ENCODE measurements around the gene RNF5. TPM values are rescaled to one million over a fixed set of nuclear protein-coding genes. Genes with fewer than 3 reads are reported as not detected.

Gene RNF5
- total RNA-seq, 4 donors from 2014 or later = 20.8 to 59.0 (median 40.8) TPM

DNA sequence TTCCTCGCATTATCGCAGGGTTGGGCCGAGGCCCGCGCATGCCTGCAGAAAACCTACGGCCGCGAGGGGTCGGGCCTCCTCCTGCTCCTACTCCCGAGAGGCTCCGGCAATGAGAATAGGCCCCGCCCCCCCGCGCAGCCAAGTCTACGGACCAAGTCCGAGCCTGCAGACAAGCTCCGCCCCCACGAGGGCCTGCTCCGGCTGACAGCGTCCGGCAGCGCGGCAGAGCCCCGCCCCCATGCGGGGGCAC, 17.4 kb downstream of the RNF5 start:
- Histone ChIP-seq H3K27me3 (no peaks in the 10 kb centered on the region), H3K27ac (peak overlapping the region; percentile 98 to 100 (median 99)), H3K9me3 (no peaks in the 10 kb centered on the region), H3K4me3 (peak overlapping the region; percentile 81 to 96 (median 82)), H3K36me3 (no peaks in the 10 kb centered on the region), H3K4me1 (peaks cover 5 to 65% (median 31%) of the 10 kb centered on the region in 3 donors)
- 0% methylated on average over 4 to 7 of the region's 25 CpGs for WGBS, 2 donors
- intact Hi-C loops (cut with DNase I) = no loop called here
- no peak for TF ChIP-seq POLR2A (IDR thresholded peaks at IDR 0.05)
- TF ChIP-seq CTCF (IDR thresholded peaks at IDR 0.05) = peak; percentile 40 to 84 (median 73)
- DNase-seq = peak; percentile 100

- peak; percentile 45 for DNase-seq
Observed at GRCh38 chr6:32195902-32196681, 17.9 kb downstream of the RNF5 start.

GRCh38 chr6:32196682-32197616, 18.7 kb downstream of the RNF5 start:
- peaks cover 0 to under 1% (median 0%) of the 10 kb centered on the region in 4 donors for H3K27me3 ChIP-seq
- H3K36me3 ChIP-seq = no peaks in the 10 kb centered on the region
- DNase-seq = no peak
- peak overlapping the region; percentile 98 to 100 (median 99) for H3K27ac ChIP-seq
- intact Hi-C loops (cut with DNase I) = no loop called here
- H3K9me3 ChIP-seq = no peaks in the 10 kb centered on the region
- TF ChIP-seq CTCF (IDR thresholded peaks at IDR 0.05) (no peak), POLR2A (IDR thresholded peaks at IDR 0.05) (no peak)
- 36 to 38% methylated on average over 15 to 19 of the region's 28 CpGs for WGBS, 2 donors
- peak overlapping the region; percentile 81 to 96 (median 82) for H3K4me3 ChIP-seq
- peaks cover 5 to 52% (median 24%) of the 10 kb centered on the region in 3 donors for H3K4me1 ChIP-seq

More at GRCh38 chr6:32195902-32196681, 17.9 kb downstream of the RNF5 start:
- intact Hi-C loops (cut with DNase I) = no loop called here
- TF ChIP-seq CTCF (IDR thresholded peaks at IDR 0.05) = peak in 2 of 6 experiments; percentile 3 to 27
- peak in 3 of 4 donors; percentile 81 to 99 (median 98) for TF ChIP-seq POLR2A (IDR thresholded peaks at IDR 0.05)
- H3K27ac ChIP-seq = peak overlapping the region; percentile 98 to 100 (median 99)
- peaks cover 5 to 60% (median 26%) of the 10 kb centered on the region in 3 donors for H3K4me1 ChIP-seq
- H3K4me3 ChIP-seq = peak overlapping the region; percentile 81 to 96 (median 82)
- no peaks in the 10 kb centered on the region for H3K9me3 ChIP-seq
- H3K27me3 ChIP-seq = no peaks in the 10 kb centered on the region
- 0% methylated on average over 6 to 15 of the region's 58 CpGs for WGBS, 2 donors
- H3K36me3 ChIP-seq = no peaks in the 10 kb centered on the region

DNA sequence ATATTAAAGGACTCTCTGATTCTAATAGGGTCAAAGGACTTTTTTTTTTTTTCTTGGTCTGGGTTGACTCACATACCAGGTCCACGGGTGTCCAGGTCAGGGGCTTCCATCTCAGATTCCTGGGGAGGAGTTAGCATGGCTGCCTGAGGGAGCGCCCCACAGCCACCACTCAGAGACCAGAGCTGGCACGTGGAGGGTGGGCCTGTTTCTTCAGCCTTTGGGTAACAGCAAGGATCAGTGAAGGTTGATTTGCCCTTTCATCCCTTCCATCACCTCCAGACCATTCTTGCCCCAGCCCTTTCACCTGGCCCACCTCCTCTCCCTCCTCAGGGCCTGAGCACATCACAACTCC, 20.1 kb downstream of the RNF5 start:
- no peak for DNase-seq
- no peak overlapping the region for H3K27ac ChIP-seq
- H3K9me3 ChIP-seq = no peaks in the 10 kb centered on the region
- 63% methylated on average over 3 of the region's 3 CpGs; no CpG with 5 or more reads in 1 of the 2 donors for WGBS, 2 donors
- H3K4me1 ChIP-seq = peaks cover 0 to 38% (median 16%) of the 10 kb centered on the region in 3 donors
- peaks cover 0 to 4% (median 0%) of the 10 kb centered on the region in 4 donors for H3K27me3 ChIP-seq
- intact Hi-C loops (cut with DNase I) = no loop called here
- no peaks in the 10 kb centered on the region for H3K36me3 ChIP-seq
- H3K4me3 ChIP-seq = no peak overlapping the region
- TF ChIP-seq POLR2A (IDR thresholded peaks at IDR 0.05) (no peak), CTCF (IDR thresholded peaks at IDR 0.05) (no peak)

DNA sequence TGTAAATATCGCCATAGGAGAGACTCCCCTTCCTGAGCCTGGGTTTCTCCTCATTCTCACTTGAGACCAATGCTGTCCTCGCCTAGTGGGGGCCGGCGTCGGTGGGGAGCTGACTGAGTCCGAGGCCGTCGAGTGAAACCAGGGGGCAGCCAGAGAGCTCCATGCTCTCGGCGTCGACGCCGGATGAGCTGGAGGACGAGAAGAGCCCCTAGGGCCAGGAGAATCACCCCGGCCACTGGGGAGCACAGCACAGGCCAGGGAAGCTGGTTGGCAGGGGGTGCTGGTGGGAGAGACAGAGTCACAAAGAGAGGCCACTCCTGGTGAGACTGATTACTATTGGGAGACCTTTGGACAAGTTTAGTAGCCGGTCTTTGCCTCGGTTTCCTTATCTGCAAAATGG, 20.7 kb downstream of the RNF5 start:
- Histone ChIP-seq H3K27me3 (peaks cover 0 to 4% (median 0%) of the 10 kb centered on the region in 4 donors), H3K4me3 (no peak overlapping the region), H3K36me3 (peaks cover 0 to 3% (median 0%) of the 10 kb centered on the region in 3 donors), H3K9me3 (no peaks in the 10 kb centered on the region), H3K27ac (no peak overlapping the region), H3K4me1 (peaks cover 0 to 32% (median 16%) of the 10 kb centered on the region in 3 donors)
- no peak for DNase-seq
- WGBS, 2 donors = 63 to 70% methylated on average over 2 to 3 of the region's 17 CpGs
- intact Hi-C loops (cut with DNase I) = no loop called here
- TF ChIP-seq CTCF (IDR thresholded peaks at IDR 0.05) (no peak), POLR2A (IDR thresholded peaks at IDR 0.05) (no peak)

Measured in esophagus squamous epithelium (tissue), 5 donors.